IPS-20b (cell line): Measurements from ENCODE around the gene PREP.

Experiments
- H3K27ac ChIP-seq: one replicate; pipeline ENCODE4 v1.5.1; 2013; ENCODE audit warnings: low read length
- H3K27me3 ChIP-seq: 2 replicates; pipeline ENCODE4 v1.6.1; 2013; ENCODE audit warnings: mild to moderate bottlenecking, low read length, inconsistent platforms; ENCODE audit not compliant: insufficient read depth
- H3K36me3 ChIP-seq: 2 replicates; pipeline ENCODE4 v1.6.1; 2013; ENCODE audit warnings: low read depth, mild to moderate bottlenecking, inconsistent platforms, low read length, moderate library complexity; ENCODE audit not compliant: insufficient read depth
- H3K4me1 ChIP-seq: 2 replicates; pipeline ENCODE4 v1.6.1; 2013; ENCODE audit warnings: mild to moderate bottlenecking, control low read depth, inconsistent platforms, low read length, moderate library complexity; ENCODE audit not compliant: insufficient read depth
- H3K4me3 ChIP-seq: 2 replicates; pipeline ENCODE4 v1.5.1; 2013; ENCODE audit warnings: mild to moderate bottlenecking, low read length, inconsistent platforms
- H3K9ac ChIP-seq: 2 replicates; pipeline ENCODE4 v1.6.1; 2013; ENCODE audit warnings: low read depth, mild to moderate bottlenecking, inconsistent platforms, low read length, moderate library complexity
- H3K9me3 ChIP-seq: 2 replicates; pipeline ENCODE4 v1.6.1; 2013; ENCODE audit warnings: mild to moderate bottlenecking, low read depth, low read length, inconsistent platforms; ENCODE audit not compliant: insufficient read depth

Gene PREP

DNA sequence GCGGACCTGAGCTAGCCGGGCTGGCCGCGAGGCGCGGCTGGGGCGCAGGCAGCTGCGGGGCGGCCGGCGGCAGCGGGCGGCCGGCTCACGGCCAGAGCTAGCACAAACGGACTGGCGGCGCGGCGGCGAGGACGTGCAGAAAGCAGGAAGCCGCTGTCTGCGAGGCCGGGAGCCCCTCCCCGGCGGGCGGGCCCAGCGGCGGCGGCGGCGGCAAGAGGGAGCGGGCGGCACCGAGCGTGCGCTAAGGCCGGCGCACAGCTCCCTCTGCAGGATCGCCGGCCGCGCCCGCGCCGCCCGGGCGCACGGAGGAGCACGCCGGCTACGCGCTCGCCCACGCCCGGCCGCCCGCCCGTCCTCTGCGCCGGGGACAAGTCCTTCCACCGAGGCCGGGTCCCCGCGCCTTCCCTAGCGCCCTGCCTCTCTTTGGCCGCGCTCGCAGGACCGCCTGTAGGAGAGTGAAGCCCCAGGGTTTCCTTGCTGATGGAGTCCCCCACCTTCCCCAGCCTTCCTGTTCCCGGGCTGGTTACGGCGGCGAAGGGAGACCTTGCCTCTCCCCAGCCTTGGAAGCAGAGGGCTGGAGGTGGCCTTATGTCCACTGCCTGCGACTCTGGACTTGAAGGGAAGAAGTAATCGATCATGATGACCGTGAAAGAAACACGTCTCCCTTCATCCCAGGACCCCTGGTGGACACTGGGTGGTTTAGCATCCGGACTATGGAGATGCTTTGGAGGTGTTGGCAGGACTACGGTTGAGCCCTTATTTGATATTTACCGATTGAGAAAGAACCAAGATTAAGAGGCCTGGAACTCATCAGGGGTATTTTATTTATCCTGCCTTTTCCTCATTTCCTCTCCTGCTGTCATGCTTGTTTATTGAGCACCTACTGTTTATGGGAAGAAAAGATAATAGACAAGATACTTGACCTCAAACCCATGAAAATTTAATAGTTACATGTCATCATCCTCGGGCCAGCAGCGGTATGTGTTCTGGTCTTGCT is at the start of gene PREP:
PREP (minus strand) TSS at position 144 of the 997 bp plus-strand sequence. CDS start 191 bp downstream, outside the sequence.
- Histone ChIP-seq H3K4me3 (peak within 1 kb of the TSS; percentile 92), H3K27ac (peak within 1 kb of the TSS; percentile 50), H3K36me3 (no peaks in the 10 kb centered on the region), H3K4me1 (peaks cover 19% of the 10 kb centered on the region), H3K27me3 (no peaks in the 10 kb centered on the region), H3K9ac (peak within 1 kb of the TSS; percentile 75), H3K9me3 (no peaks in the 10 kb centered on the region)

DNA sequence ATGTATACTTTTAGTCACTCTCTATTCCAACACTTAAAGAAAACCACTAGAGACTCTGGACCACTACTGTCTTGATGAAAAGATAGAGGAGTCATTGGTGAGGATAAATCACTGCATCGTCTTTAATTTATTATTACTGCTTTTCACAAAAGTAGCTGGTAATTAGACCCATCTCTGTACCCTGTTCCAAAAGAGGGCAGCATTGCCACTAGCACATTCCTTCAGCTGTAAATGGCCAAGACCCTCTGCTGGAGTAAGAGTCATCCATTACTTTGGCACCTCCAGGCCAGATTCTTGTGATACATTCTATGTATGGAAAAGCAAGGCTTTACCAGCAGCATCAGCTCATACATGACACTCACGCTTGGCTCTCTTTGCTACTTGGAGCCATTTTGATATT is 49.5 kb upstream of the PREP start:
- no peak overlapping the region for H3K4me3 ChIP-seq
- H3K27ac ChIP-seq, result no peak overlapping the region
- H3K4me1 ChIP-seq, result peaks cover 15% of the 10 kb centered on the region; the same call in 1 of the 2 replicates

DNA sequence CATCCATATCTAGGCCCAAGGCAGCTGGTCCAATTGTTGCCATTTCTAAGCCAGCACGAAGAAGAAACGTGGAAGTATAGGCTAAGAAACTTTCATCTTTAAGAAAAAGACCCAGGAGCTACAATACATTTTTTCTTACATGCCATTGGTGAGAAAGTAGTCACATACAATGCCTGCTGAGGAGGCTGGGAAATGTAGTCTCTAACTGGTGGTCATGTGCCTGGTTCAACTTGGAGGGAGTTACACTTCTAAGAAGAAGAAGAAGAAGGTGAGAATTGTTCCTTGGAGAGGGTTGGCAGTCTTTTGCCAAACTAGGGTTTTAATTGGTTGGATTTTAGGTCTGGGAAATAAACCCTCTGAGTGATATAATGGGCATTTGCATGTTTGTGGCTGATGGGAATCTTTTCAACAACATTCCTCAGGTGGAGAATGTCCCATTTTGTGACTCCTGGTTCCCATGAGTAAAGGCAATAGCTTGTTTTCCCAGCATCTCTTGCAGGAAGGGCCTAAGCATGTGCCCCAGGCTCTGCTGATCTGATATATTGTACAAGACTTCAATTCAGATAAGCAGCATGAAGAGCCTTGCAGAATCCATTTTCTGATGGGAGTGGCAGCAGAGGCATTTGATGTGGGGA is 47.0 kb upstream of the PREP start:
- Histone ChIP-seq H3K9ac (no peak overlapping the region), H3K4me3 (no peak overlapping the region), H3K27me3 (no peaks in the 10 kb centered on the region), H3K27ac (no peak overlapping the region), H3K4me1 (peaks cover 11% of the 10 kb centered on the region; the same call in 1 of the 2 replicates), H3K9me3 (no peaks in the 10 kb centered on the region; the same call in 1 of the 2 replicates), H3K36me3 (no peaks in the 10 kb centered on the region)

More for the DNA sequence above, 49.5 kb upstream of the PREP start:
- Histone ChIP-seq H3K9ac (no peak overlapping the region), H3K36me3 (no peaks in the 10 kb centered on the region), H3K27me3 (no peaks in the 10 kb centered on the region), H3K9me3 (no peaks in the 10 kb centered on the region; the same call in 1 of the 2 replicates)

DNA sequence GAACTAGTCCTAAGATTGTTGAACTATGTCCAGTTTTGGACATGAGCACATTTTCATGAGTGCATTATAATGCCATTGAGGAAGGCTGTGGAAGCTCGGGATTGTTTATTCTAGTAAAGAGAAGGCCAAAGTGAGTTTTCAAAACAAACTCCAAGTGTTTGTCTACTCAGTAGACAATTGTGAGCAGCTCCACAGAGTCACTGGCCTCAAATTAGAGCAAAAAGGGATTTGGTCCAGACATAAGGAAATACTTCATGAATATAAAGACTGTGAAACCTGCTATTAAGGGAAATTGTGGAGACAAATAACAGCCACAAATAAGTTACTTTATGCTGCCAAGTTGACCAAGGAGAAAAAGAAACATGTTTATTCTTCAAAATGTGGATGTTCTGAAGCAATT is 42.6 kb upstream of the PREP start:
- Histone ChIP-seq H3K9ac (no peak overlapping the region), H3K36me3 (no peaks in the 10 kb centered on the region), H3K4me1 (no peaks in the 10 kb centered on the region), H3K9me3 (no peaks in the 10 kb centered on the region), H3K27me3 (no peaks in the 10 kb centered on the region), H3K4me3 (no peak overlapping the region), H3K27ac (no peak overlapping the region)

DNA sequence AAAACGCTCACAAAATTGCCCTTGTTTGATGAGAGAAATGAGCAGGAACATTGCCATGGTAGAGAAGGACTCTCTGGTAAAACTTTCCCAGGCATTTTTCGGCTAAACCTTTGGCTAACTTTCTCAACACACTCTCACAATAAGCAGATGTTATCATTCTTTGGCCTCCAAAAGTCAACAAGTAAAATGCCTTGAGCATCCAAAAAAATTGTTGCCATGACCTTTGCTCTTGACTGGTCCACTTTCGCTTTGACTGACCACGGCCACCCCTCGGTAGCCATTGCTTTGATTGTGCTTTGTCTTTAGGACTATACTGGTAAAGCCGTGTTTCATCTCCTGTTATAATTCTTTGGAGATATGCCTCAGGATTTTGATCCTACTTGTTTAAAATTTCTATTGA is 41.1 kb upstream of the PREP start:
- H3K4me1 ChIP-seq, result no peaks in the 10 kb centered on the region
- H3K9ac ChIP-seq, result no peak overlapping the region
- no peak overlapping the region for H3K27ac ChIP-seq

DNA sequence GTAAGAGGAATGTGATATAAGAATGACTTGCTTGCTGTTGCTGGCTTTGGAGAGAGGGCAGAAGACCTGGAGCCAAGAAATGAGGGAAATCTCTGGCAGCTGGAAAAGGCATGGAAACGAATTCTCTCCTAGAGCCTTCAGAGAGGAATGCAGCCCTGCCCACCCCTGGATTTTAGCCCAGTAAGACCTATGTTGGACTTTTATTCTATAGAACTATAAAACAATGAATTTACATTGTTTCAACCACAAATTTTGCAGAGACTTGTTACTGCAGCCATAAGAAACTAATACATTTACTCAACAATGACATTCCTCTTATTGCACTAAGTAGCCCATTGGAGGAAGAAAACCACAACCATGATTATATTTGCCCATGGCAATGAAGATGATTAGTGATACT is 39.5 kb upstream of the PREP start:
- no peak overlapping the region for H3K4me3 ChIP-seq
- no peaks in the 10 kb centered on the region for H3K9me3 ChIP-seq
- H3K9ac ChIP-seq, result no peak overlapping the region
- H3K4me1 ChIP-seq, result no peaks in the 10 kb centered on the region
- no peak overlapping the region for H3K27ac ChIP-seq
- H3K27me3 ChIP-seq, result no peaks in the 10 kb centered on the region
- no peaks in the 10 kb centered on the region for H3K36me3 ChIP-seq

More for the DNA sequence above, 41.1 kb upstream of the PREP start:
- no peaks in the 10 kb centered on the region for H3K27me3 ChIP-seq
- H3K9me3 ChIP-seq, result no peaks in the 10 kb centered on the region
- H3K36me3 ChIP-seq, result no peaks in the 10 kb centered on the region
- H3K4me3 ChIP-seq, result no peak overlapping the region

DNA sequence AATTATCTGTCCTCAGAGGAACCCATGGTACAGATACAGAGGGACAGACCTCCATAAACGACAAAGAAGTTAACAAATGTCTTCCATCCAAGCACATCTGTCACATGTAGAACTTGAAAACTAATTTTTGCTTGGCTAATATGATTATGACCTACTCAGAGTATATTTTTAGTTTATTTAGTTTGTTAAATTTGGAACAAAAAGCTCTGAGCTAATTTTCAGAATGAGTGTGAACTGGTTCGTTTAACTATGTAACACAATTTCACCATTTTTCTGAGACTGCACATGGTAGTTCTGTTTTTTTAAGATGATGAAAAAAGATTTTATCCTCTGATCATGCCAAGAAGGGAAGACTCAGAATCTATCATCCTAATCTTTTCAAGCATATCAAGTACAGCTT is 34.4 kb upstream of the PREP start:
- Histone ChIP-seq H3K27me3 (no peaks in the 10 kb centered on the region), H3K9me3 (no peaks in the 10 kb centered on the region), H3K4me3 (no peak overlapping the region), H3K9ac (no peak overlapping the region), H3K4me1 (peaks cover 3% of the 10 kb centered on the region; the same call in 1 of the 2 replicates), H3K27ac (no peak overlapping the region), H3K36me3 (no peaks in the 10 kb centered on the region)

DNA sequence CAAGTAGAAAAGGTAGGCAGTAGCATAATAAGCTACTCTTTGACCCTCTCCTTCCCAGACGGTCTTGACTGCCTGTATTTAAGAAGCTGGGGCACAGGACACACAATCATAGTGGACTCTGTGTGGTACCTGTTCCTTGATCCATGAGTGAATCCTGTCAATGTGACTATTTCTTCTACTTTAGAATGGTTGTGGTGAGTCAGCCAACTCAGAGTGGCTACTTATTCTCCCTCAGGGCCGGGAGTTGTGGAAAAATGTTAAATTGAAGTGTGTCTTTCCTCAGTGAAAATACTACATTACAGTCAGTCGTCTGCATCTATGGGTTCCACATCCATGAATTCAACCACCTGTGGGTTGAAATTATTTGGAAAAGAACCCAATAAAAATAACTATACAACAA is 30.8 kb upstream of the PREP start:
- Histone ChIP-seq H3K27me3 (no peaks in the 10 kb centered on the region), H3K9ac (no peak overlapping the region), H3K4me3 (no peak overlapping the region), H3K9me3 (no peaks in the 10 kb centered on the region), H3K36me3 (no peaks in the 10 kb centered on the region), H3K27ac (no peak overlapping the region), H3K4me1 (peaks cover 3% of the 10 kb centered on the region; the same call in 1 of the 2 replicates)

DNA sequence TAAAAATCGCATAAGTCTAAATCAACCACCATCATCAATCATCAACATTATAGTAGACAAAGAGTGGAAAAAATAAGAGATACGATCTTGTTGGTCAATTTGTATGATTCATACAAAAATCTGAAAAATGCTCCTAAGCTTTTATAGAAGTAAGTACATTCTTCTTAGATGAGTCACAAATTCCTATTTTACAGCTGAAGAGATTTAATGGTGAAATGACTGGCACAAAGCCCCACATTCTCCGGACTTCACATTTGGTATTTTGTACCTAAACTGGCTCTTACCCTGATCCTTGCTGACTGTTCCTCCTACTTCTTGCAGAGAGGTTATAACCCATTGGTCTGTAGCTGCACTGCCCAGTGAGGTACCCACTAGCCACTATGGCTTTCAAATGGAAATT is 29.9 kb upstream of the PREP start:
- H3K4me1 ChIP-seq, result peaks cover 6% of the 10 kb centered on the region; the same call in 1 of the 2 replicates
- no peak overlapping the region for H3K9ac ChIP-seq
- H3K36me3 ChIP-seq, result no peaks in the 10 kb centered on the region
- H3K4me3 ChIP-seq, result no peak overlapping the region
- H3K9me3 ChIP-seq, result no peaks in the 10 kb centered on the region
- no peak overlapping the region for H3K27ac ChIP-seq
- H3K27me3 ChIP-seq, result no peaks in the 10 kb centered on the region

DNA sequence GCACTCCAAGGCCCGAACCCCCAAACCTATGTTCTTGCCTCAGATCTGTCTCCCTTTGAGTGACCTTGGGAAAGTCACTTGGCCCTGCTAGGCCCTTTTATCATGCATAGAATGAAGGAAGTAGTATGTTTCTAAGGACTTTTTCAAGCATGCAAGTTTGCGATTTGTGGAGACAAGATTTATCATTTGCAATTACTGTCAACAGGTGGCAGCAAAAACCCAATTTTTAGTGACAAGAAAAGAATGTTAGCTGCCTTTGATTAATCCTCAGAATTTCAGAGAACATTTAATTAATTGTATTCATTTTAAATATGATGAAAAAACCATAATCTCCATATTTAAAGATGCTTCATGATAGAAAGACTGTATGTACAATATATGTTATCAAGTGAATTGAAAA is 28.3 kb upstream of the PREP start:
- peaks cover 6% of the 10 kb centered on the region; the same call in 1 of the 2 replicates for H3K4me1 ChIP-seq
- H3K36me3 ChIP-seq, result no peaks in the 10 kb centered on the region
- H3K9me3 ChIP-seq, result no peaks in the 10 kb centered on the region
- no peaks in the 10 kb centered on the region for H3K27me3 ChIP-seq
- no peak overlapping the region for H3K9ac ChIP-seq
- H3K4me3 ChIP-seq, result no peak overlapping the region
- no peak overlapping the region for H3K27ac ChIP-seq

DNA sequence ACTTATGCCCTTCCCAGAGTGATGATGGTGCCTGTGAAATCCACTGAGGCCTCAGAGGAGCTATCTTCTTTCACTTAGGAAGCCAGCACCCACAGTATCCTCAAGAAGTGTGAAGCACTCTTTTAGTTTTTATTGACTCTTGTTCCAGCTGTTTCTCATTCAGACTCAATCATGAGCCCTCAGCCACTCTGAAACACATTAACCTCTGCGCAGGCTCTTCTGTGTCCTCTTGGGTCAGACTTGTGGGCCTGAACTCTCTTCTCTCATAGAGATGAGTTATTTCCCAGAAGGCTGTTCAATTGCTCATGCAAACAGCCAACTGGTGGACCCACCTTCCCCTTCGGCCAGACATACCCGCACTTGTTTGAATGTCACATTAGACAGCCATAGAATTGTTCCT is 27.8 kb upstream of the PREP start:
- Histone ChIP-seq H3K4me3 (no peak overlapping the region), H3K4me1 (peaks cover 6% of the 10 kb centered on the region; the same call in 1 of the 2 replicates), H3K27ac (no peak overlapping the region), H3K36me3 (no peaks in the 10 kb centered on the region), H3K9me3 (no peaks in the 10 kb centered on the region), H3K27me3 (no peaks in the 10 kb centered on the region), H3K9ac (no peak overlapping the region)
